GM10266 (cell line): ENCODE data around the gene MAMLD1.

ENCODE experiments used
- DNase-seq: peaks from one replicate; pipeline ENCODE4 v3.0.0; 2012; ENCODE audit errors: extremely low spot score
- CTCF ChIP-seq: IDR thresholded peaks from 2 replicates; pipeline ENCODE4 v1.5.1; 2012; ENCODE audit warnings: mild to moderate bottlenecking, low read depth; ENCODE audit not compliant: control insufficient read depth, insufficient read depth; ENCODE audit errors: missing control alignments

The MAMLD1 gene

GRCh38 chrX:150371877-150372276 is 8.8 kb downstream of the MAMLD1 start:
- no peak for TF ChIP-seq CTCF
- no peak for DNase-seq

GRCh38 chrX:150372280-150372679 is 9.2 kb downstream of the MAMLD1 start:
- no peak for DNase-seq
- TF ChIP-seq CTCF: no peak

- no peak for TF ChIP-seq CTCF
- no peak for DNase-seq
Measured at GRCh38 chrX:150372756-150373155, 9.6 kb downstream of the MAMLD1 start.

GRCh38 chrX:150375243-150375770 is 12.2 kb downstream of the MAMLD1 start:
- no peak for DNase-seq
- TF ChIP-seq CTCF: no peak

- no peak for TF ChIP-seq CTCF
- no peak for DNase-seq
Measured at GRCh38 chrX:150377005-150377404, 13.9 kb downstream of the MAMLD1 start.

- no peak for TF ChIP-seq CTCF
- DNase-seq: no peak
Measured at GRCh38 chrX:150405006-150405405, 41.9 kb downstream of the MAMLD1 start.

- peak; percentile 3 for TF ChIP-seq CTCF
- no peak for DNase-seq
Measured at GRCh38 chrX:150405576-150405975, 42.5 kb downstream of the MAMLD1 start.
